SHP77 (cell line): Measurements from ENCODE around the gene MARVELD1.
"Not testable (repeated sequence)": the region's sequence is repeated elsewhere in the genome, so short reads cannot be mapped to it uniquely, and the experiment has no call there.

ENCODE experiments used
- DNase-seq, 2 experiments: peaks; one replicate each; lab custom pipeline; 2025; lab: John Stamatoyannopoulos, UW

Gene MARVELD1

GRCh38 chr10:97690133-97690532, 23.4 kb upstream of the MARVELD1 start:
- DNase-seq = no peak

GRCh38 chr10:97698072-97698655, 15.4 kb upstream of the MARVELD1 start:
- DNase-seq = not testable (repeated sequence)

GRCh38 chr10:97701438-97702069, 12.0 kb upstream of the MARVELD1 start:
- peak; percentile 58 to 62 for DNase-seq

- no peak for DNase-seq
These were observed 10.0 kb upstream of the MARVELD1 start for GRCh38 chr10:97703398-97704067.

DNA sequence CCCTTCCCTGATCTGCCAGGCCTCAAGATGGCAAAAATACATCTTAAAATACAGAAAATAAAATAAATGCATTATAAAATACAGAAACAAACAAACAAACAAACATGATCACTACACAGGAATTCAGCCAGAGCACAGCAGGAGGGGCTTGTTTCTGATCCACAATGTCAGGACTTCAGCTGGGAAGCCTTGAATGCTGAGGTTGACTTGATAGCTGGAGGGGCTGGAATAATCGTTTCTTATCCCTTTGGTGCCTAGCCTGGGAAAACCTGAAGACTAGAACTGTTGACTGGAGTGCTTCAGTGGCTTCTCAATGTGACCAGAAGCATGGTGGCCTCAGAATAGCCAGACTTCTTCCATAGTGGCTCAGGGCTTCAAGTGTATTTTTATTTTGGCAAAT, 9.2 kb upstream of the MARVELD1 start:
- no peak for DNase-seq

DNA sequence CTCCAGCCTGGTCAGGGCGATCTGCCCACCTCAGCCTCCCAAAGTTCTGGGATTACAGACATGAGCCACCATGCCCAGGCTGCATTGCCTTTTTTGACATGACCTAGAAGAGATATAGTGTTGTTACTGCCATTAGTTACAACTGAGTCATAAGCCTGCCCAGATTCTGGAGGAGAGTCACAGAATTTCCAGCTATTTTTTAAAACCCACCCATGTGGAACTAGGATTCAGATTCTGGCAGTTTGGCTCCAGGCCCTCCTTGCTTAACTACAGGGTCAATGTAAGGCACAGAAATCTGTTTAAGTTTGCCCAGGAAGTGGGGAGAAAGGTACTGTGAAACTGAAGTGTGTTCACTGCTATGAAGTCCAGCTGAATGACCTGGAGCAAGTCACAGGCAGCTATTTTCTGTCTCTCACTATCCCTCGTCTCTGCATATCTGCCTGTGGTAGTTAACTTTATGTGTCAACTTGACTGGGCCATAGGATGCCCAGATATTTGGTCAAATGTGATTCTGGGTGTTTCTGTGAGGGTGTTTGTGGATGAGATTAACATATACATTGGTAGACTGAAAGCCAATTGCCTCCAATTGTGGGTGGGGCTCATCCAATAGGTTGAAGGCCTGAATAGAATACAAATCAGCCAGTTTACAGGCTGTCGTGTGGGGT, 8.4 kb upstream of the MARVELD1 start:
- no peak for DNase-seq

- no peak for DNase-seq
These were observed 6.2 kb upstream of the MARVELD1 start for GRCh38 chr10:97707134-97707861.

DNA sequence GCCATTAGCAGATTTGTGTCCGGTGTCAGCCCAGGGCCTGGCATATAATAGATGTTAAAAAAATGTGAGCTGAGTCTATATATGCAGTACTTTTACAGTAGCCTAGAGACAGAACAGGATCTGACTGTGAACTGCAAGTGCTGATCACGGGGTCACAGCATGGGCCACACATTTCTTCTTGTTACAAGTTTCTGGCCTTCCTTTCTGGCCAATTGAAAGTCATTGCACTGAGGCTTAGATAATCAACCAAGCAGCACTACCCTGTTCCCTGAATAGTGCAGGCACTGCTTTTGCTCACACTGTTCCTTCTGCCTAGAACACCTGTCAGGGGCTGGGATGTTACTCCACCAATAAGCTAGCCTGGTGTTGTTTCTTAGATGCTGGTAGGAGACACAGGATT, 5.4 kb upstream of the MARVELD1 start:
- DNase-seq = no peak

GRCh38 chr10:97708976-97709946, 4.3 kb upstream of the MARVELD1 start:
- peak in 1 of 2 experiments; percentile 19 for DNase-seq

GRCh38 chr10:97711640-97712572, 1.6 kb upstream of the MARVELD1 start:
- DNase-seq = no peak

GRCh38 chr10:97713826-97714400, 383 bp downstream of the MARVELD1 start:
- DNase-seq = peak; percentile 27 to 36

- peak in 1 of 2 experiments; percentile 14 for DNase-seq
These were observed 1.1 kb downstream of the MARVELD1 start for GRCh38 chr10:97714401-97715258.

DNA sequence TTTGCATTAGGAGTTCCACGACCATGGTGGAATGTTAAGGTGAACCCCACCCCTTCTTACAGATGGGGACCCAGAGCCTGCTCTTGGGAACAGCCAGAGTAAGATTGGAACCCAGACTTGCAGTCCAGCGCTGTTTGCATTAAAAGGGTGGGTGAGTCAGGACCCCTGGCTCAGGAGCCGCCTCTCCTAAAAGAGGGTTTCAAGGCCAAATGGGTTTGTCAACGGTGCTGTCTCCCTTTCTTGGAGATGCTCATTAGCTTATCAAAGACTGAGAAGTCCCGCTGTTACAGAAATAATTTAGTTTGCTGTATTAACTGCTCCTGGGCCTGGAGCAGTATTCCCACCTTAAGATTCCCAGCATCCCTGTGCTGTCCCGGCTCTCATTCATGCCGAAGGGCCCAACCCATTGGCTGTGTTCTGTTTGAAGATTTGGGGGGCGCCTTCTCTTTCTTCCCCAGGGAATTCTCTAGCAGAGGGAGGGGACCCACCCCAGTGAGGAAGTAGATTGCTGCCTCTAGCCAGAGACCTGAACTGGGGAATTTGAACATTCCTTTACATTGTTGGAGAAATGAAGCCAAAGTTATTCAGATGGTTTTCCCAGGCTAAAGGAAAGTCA, 1.8 kb downstream of the MARVELD1 start:
- DNase-seq = no peak

- no peak for DNase-seq
These were observed 4.1 kb downstream of the MARVELD1 start for GRCh38 chr10:97717627-97718026.

DNA sequence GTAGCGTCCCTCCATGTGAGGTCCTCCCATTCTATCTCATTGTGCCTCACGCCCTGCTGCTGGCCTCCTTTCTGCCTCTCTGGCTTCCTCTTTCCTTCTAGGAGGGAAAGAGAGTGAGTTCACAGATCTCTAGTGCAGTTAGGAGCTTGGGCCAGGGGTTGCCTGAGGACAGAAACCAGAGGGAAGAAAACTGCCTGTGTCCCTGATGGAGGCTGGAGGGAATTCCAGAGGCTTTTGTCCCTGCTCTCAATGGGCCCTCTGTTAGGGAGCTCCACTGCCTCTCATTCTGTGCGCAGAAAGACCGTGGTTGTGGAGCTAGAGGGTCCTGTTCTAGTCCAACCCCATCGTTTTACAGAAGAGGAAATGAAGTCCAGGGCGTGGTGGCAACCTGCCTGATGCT, 4.6 kb downstream of the MARVELD1 start:
- no peak for DNase-seq

- peak; percentile 44 to 50 for DNase-seq
These were observed 5.2 kb downstream of the MARVELD1 start for GRCh38 chr10:97718659-97719142.

DNA sequence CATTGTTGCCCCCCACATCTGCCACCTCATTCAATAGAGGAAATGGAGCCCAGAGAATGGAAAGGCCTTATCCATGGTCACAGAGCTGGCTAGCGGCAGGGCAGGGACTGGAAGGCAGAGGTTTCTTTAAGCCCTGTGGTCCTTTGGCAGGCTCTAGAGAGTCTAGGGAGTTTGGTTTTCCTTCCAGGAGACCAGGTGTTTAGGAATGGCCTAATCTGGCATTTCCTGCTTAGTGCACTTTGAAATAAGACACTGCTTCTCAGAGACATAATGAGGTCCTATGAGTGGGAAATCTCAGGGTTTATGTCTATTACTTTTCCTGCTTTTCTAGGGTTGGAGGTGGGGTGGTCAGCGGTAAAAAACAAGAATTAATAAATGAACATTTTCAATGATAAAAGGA, 6.1 kb downstream of the MARVELD1 start:
- no peak for DNase-seq
